Skeletal muscle satellite cell (primary cell): ENCODE data around the gene TSHR.
"Not testable (repeated sequence)": the region's sequence is repeated elsewhere in the genome, so short reads cannot be mapped to it uniquely, and the experiment has no call there.

Experiments used
- H3K27me3 ChIP-seq: 2 replicates; pipeline ENCODE4 v1.7.0; 2013; ENCODE audit warnings: low read length; ENCODE audit not compliant: control insufficient read depth, insufficient read depth
- H3K36me3 ChIP-seq: 2 replicates; pipeline ENCODE4 v1.7.0; 2013; ENCODE audit warnings: mild to moderate bottlenecking, control low read depth, low read length; ENCODE audit not compliant: insufficient read depth
- H3K4me1 ChIP-seq: 2 replicates; pipeline ENCODE4 v1.7.0; 2013; ENCODE audit warnings: low read length; ENCODE audit not compliant: control insufficient read depth, insufficient read depth
- H3K4me2 ChIP-seq: 2 replicates; pipeline ENCODE4 v1.7.0; 2013; ENCODE audit warnings: mild to moderate bottlenecking, low read length
- H3K4me3 ChIP-seq: 2 replicates; pipeline ENCODE4 v1.7.0; 2013; ENCODE audit warnings: low read length
- H3K9ac ChIP-seq: 2 replicates; pipeline ENCODE4 v1.7.0; 2013; ENCODE audit warnings: mild to moderate bottlenecking, low read depth, low read length, moderate library complexity
- H3K9me3 ChIP-seq: replicated peaks from 2 replicates; pipeline ENCODE4 v1.7.0; 2013; ENCODE audit warnings: mild to moderate bottlenecking, control low read depth, low read length

The TSHR gene

GRCh38 chr14:80933282-80933681, 22.1 kb upstream of the TSHR start:
- Histone ChIP-seq H3K27me3 (no peaks in the 10 kb centered on the region), H3K4me1 (peaks cover 23% of the 10 kb centered on the region), H3K36me3 (no peaks in the 10 kb centered on the region), H3K9ac (no peak overlapping the region), H3K4me2 (no peak overlapping the region), H3K4me3 (no peak overlapping the region), H3K9me3 (no peaks in the 10 kb centered on the region)

GRCh38 chr14:80933686-80934085, 21.7 kb upstream of the TSHR start:
- Histone ChIP-seq H3K36me3 (no peaks in the 10 kb centered on the region), H3K9ac (no peak overlapping the region), H3K9me3 (no peaks in the 10 kb centered on the region), H3K4me1 (peaks cover 23% of the 10 kb centered on the region), H3K27me3 (no peaks in the 10 kb centered on the region), H3K4me3 (no peak overlapping the region), H3K4me2 (no peak overlapping the region)

- Histone ChIP-seq H3K27me3 (no peaks in the 10 kb centered on the region), H3K9ac (no peak overlapping the region), H3K4me1 (peaks cover 11% of the 10 kb centered on the region), H3K9me3 (no peaks in the 10 kb centered on the region), H3K36me3 (no peaks in the 10 kb centered on the region), H3K4me3 (no peak overlapping the region), H3K4me2 (peak overlapping the region; percentile 17)
Measured at GRCh38 chr14:80940146-80940545, 15.3 kb upstream of the TSHR start.

GRCh38 chr14:80941241-80942185, 13.9 kb upstream of the TSHR start, which contains the start of gene CEP128:
Gene CEP128 (minus strand): TSS chr14:80941738.
- Histone ChIP-seq H3K27me3 (no peaks in the 10 kb centered on the region), H3K4me3 (peak within 1 kb of the TSS; percentile 78), H3K36me3 (no peaks in the 10 kb centered on the region), H3K9me3 (no peaks in the 10 kb centered on the region), H3K4me2 (peak within 1 kb of the TSS; percentile 80), H3K4me1 (peaks cover 17% of the 10 kb centered on the region), H3K9ac (peak within 1 kb of the TSS; percentile 69)

GRCh38 chr14:80942191-80942600, 13.2 kb upstream of the TSHR start:
- Histone ChIP-seq H3K27me3 (no peaks in the 10 kb centered on the region), H3K4me3 (peak overlapping the region; percentile 58), H3K4me2 (peak overlapping the region; percentile 77), H3K36me3 (no peaks in the 10 kb centered on the region), H3K4me1 (peaks cover 17% of the 10 kb centered on the region), H3K9ac (peak overlapping the region; percentile 67), H3K9me3 (no peaks in the 10 kb centered on the region)

- Histone ChIP-seq H3K4me3 (no peak overlapping the region), H3K27me3 (no peaks in the 10 kb centered on the region), H3K9ac (no peak overlapping the region), H3K4me1 (peaks cover 14% of the 10 kb centered on the region), H3K9me3 (no peaks in the 10 kb centered on the region), H3K36me3 (no peaks in the 10 kb centered on the region), H3K4me2 (no peak overlapping the region)
Measured at GRCh38 chr14:80944861-80945617, 10.4 kb upstream of the TSHR start.

GRCh38 chr14:80946187-80946586, 9.2 kb upstream of the TSHR start:
- H3K4me3 ChIP-seq: no peak overlapping the region
- no peak overlapping the region for H3K4me2 ChIP-seq
- H3K27me3 ChIP-seq: no peaks in the 10 kb centered on the region
- no peak overlapping the region for H3K9ac ChIP-seq
- H3K9me3 ChIP-seq: no peaks in the 10 kb centered on the region
- peaks cover 11% of the 10 kb centered on the region for H3K4me1 ChIP-seq
- H3K36me3 ChIP-seq: no peaks in the 10 kb centered on the region

GRCh38 chr14:80946797-80947196, 8.6 kb upstream of the TSHR start:
- no peaks in the 10 kb centered on the region for H3K9me3 ChIP-seq
- H3K36me3 ChIP-seq: no peaks in the 10 kb centered on the region
- no peak overlapping the region for H3K4me3 ChIP-seq
- H3K4me2 ChIP-seq: no peak overlapping the region
- H3K9ac ChIP-seq: no peak overlapping the region
- H3K27me3 ChIP-seq: no peaks in the 10 kb centered on the region
- H3K4me1 ChIP-seq: peaks cover 11% of the 10 kb centered on the region

- Histone ChIP-seq H3K4me3 (no peak overlapping the region), H3K4me2 (no peak overlapping the region), H3K9me3 (no peaks in the 10 kb centered on the region), H3K4me1 (peaks cover 6% of the 10 kb centered on the region), H3K36me3 (no peaks in the 10 kb centered on the region), H3K27me3 (no peaks in the 10 kb centered on the region), H3K9ac (no peak overlapping the region)
Measured at GRCh38 chr14:80948291-80948690, 7.1 kb upstream of the TSHR start.

- Histone ChIP-seq H3K4me1 (peaks cover 10% of the 10 kb centered on the region), H3K9ac (no peak overlapping the region), H3K9me3 (no peaks in the 10 kb centered on the region), H3K4me2 (no peak overlapping the region), H3K27me3 (peaks cover 11% of the 10 kb centered on the region), H3K36me3 (no peaks in the 10 kb centered on the region), H3K4me3 (no peak overlapping the region)
Measured at GRCh38 chr14:80951491-80951890, 3.9 kb upstream of the TSHR start.

- H3K4me1 ChIP-seq, H3K36me3 ChIP-seq, H3K9me3 ChIP-seq, H3K9ac ChIP-seq, H3K4me3 ChIP-seq, H3K4me2 ChIP-seq: not testable (repeated sequence)
- H3K27me3 ChIP-seq: peaks cover 27% of the 10 kb centered on the region
Measured at GRCh38 chr14:80953211-80953610, 2.2 kb upstream of the TSHR start.
